Adrenal gland (tissue), 12 donors: ENCODE data around the gene KIRREL3. TPM values are rescaled to one million over a fixed set of nuclear protein-coding genes. Genes with fewer than 3 reads are reported as not detected.

ENCODE experiments used
- DNase-seq, 7 donors: peaks; one replicate each; pipeline ENCODE4 v3.0.0-alpha.2; 2019 to 2020
- H3K27ac ChIP-seq, 5 donors: fragments of 200-600 bp; sonication (generic) in 4 of 5; 1 replicate in 3 of 5; 2 replicates in 2 of 5; pipeline versions ENCODE4 v1.5.1 to v1.8.0; 2016 to 2020; ENCODE audit warnings: mild to moderate bottlenecking in 1 of 5
- H3K27me3 ChIP-seq: fragments of 200-600 bp; 2 replicates; pipeline ENCODE4 v1.8.0; 2021
- H3K36me3 ChIP-seq, 2 donors: fragments of 200-600 bp; replicated peaks in 1 of 2; 1 replicate in 1 of 2; 2 replicates in 1 of 2; pipeline versions ENCODE4 v1.5.1 to v1.8.0; 2018 to 2022
- H3K4me1 ChIP-seq, 2 donors: fragments of 200-600 bp; replicated peaks in 1 of 2; 1 replicate in 1 of 2; 2 replicates in 1 of 2; pipeline versions ENCODE4 v1.5.1 to v1.8.0; 2018 to 2021
- H3K4me3 ChIP-seq, 4 donors: fragments of 200-600 bp; sonication (generic) in 3 of 4; one replicate each; pipeline ENCODE4 v1.5.1; 2016 to 2018
- H3K9me3 ChIP-seq, 3 donors: fragments of 200-600 bp; sonication (generic) in 1 of 3; replicated peaks in 1 of 3; 1 replicate in 2 of 3; 2 replicates in 1 of 3; pipeline versions ENCODE4 v1.5.1 to v1.8.0; 2016 to 2021
- CTCF ChIP-seq, 6 experiments: fragments of 450-650 bp in 4 of 6; fragments of 200-600 bp in 2 of 6; sonication (generic) in 1 of 6; IDR thresholded peaks; 1 replicate in 5 of 6; 2 replicates in 1 of 6; pipeline versions ENCODE4 v1.5.1 to v1.8.0; 2016 to 2021; ENCODE audit warnings: antibody characterized with exemption in 6 of 6, mild to moderate bottlenecking in 2 of 6, moderate library complexity in 1 of 6
- POLR2A ChIP-seq, 2 donors: fragments of 450-650 bp; IDR thresholded peaks; one replicate each; pipeline ENCODE4 v1.6.1; 2017; ENCODE audit warnings: antibody characterized with exemption in 2 of 2, mild to moderate bottlenecking in 2 of 2, moderate library complexity in 1 of 2
- WGBS, 4 donors: extraction: QIAGEN DNeasy Blood & Tissue Kit in 2 of 4; methylation state at CpG; one replicate each; pipeline versions ENCODE4 v1.1.5 to v1.1.7; 2013 to 2017; 5-methylcytosine and 5-hydroxymethylcytosine counted together
- intact Hi-C, 2 donors: fragments of 100-400 bp; cut with DNase I; formaldehyde crosslinking; loops; one replicate each; pipeline versions ENCODE4 v1.14.1 to v1.15.0; 2022 to 2023
- polyA plus RNA-seq, 3 donors: library from polyadenylated mRNA; stranded (reverse); fragments of 200-250 nt in 2 of 3; fragments of 350-450 nt in 1 of 3; fragmentation: Illumina TruSeq in 1 of 3; extraction: RNeasy Lipid Tissue Mini Kit (QIAGEN cat#74804) in 1 of 3; gene quantifications; one replicate each; pipeline ENCODE4 v1.2.3, GENCODE V29; 2013 to 2014
- total RNA-seq, 9 donors: library from RNA; depleted of rRNA in 4 of 9; stranded (reverse); fragments of >200 nt in 4 of 9; fragments of 120-200 nt in 1 of 9; fragmentation: NEBNext Ultra II Directional in 1 of 9; extraction: Animal tissue kit (Norgen Biotek cat#: 25700) in 1 of 9; gene quantifications; one replicate each; pipeline versions ENCODE4 v1.1.0 to v1.2.4, GENCODE V29; 2013 to 2023
- donor health status: healthy with polysubstance abuse.
- donor health status: Bipolar disorder and iron deficiency.
- donor health status: DM: yes; HTN: yes; CAD: no.
- donor health status: DM: no; HTN: no; CAD: no.
- donor health status: DM: no; HTN: no; CAD: no.
- donor health status: DM: yes; HTN: yes; CAD: no.

KIRREL3 gene
- total and polyA plus RNA-seq, 12 donors, result 0.07 to 4.1 (median 0.64) TPM; not detected in 1

DNA sequence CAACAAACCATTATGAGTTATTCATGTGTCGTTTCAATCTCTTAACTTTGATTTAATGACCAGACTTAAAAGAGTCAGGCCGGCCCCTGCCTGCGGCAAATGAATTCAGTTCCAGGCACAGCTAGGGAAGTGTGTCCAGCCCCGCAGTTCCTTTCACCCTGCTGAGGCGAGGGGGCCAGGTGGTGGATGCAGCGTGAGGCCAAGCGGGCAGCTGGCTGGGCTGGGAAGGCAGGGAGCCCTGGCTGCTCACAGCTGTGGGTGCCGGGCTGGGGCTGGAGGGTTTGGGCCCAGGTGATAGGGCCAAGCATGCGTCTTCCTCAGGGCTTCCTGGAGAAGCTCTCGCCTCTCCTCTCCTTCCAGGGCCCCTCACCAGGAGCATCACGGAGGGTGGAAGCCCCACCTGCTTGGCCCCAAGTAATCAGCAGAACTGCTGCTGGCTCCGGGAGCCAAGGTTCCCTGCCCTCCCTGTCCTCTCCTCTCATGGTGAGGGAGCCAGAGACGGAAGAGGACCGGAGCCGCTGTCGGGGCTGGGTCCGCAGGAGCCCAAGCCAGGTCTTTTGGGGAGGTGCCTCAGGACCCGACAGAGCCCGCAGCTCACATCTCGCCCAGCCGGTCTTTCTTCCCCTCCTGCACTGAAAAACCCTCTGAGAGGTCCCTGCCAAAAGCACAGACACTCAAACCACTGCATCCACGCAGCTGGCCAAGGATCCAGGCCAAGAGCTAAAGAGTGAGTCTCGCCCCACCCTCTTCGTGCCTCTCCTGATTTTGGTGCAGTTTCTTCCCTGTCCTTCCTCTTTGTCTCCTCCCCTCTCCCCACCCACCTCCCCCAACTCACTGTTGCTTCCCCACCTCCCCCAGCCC is 548.1 kb downstream of the KIRREL3 start:
- H3K27me3 ChIP-seq, result no peaks in the 10 kb centered on the region
- WGBS, 4 donors, result 52 to 67% (median 59%) methylated on average over 15 to 24 of the region's 24 CpGs
- DNase-seq, result peak in 1 of 7 donors; percentile 73
- no peaks in the 10 kb centered on the region for H3K4me1 ChIP-seq
- H3K9me3 ChIP-seq, result no peaks in the 10 kb centered on the region
- intact Hi-C loops, result no loop called here
- no peak for TF ChIP-seq POLR2A (IDR thresholded peaks at IDR 0.05)
- no peak overlapping the region for H3K27ac ChIP-seq
- H3K36me3 ChIP-seq, result no peaks in the 10 kb centered on the region
- no peak overlapping the region for H3K4me3 ChIP-seq

- intact Hi-C loops, result no loop called here
- no peak for DNase-seq
- Histone ChIP-seq H3K27me3 (no peaks in the 10 kb centered on the region), H3K4me1 (no peaks in the 10 kb centered on the region), H3K36me3 (no peaks in the 10 kb centered on the region), H3K4me3 (no peak overlapping the region), H3K27ac (no peak overlapping the region), H3K9me3 (no peaks in the 10 kb centered on the region)
- 72 to 82% (median 76%) methylated on average over 15 of the region's 15 CpGs for WGBS, 4 donors
- no peak for TF ChIP-seq POLR2A (IDR thresholded peaks at IDR 0.05)
Observed at GRCh38 chr11:126451211-126451802, 549.3 kb downstream of the KIRREL3 start.

DNA sequence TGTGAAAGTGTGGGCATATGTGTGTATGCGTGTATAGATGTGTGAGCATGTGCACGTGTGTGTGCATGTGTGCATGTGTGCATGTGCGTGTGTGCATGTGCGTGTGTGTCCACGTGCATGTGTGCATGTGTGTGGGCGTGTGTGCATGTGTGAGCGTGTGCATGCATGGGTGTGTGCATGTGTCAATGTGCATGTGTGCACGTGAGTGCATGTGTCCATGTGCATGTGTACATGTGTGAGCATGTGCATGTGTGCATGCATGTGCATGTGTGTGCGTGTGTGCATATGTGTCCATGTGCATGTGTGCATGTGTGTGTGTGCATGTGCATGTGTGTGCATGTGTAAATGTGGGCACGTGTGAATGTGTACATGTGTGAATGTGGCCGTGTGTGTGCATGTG is 549.8 kb downstream of the KIRREL3 start:
- Histone ChIP-seq H3K27me3 (no peaks in the 10 kb centered on the region), H3K36me3 (no peaks in the 10 kb centered on the region), H3K9me3 (no peaks in the 10 kb centered on the region), H3K27ac (no peak overlapping the region), H3K4me3 (no peak overlapping the region), H3K4me1 (no peaks in the 10 kb centered on the region)
- whole genome bisulfite sequencing, 4 donors, result 75 to 92% (median 87%) methylated on average over 10 to 11 of the region's 11 CpGs
- no peak for TF ChIP-seq POLR2A (IDR thresholded peaks at IDR 0.05)
- no peak for TF ChIP-seq CTCF (IDR thresholded peaks at IDR 0.05)
- intact Hi-C loops, result no loop called here
- DNase-seq, result no peak

DNA sequence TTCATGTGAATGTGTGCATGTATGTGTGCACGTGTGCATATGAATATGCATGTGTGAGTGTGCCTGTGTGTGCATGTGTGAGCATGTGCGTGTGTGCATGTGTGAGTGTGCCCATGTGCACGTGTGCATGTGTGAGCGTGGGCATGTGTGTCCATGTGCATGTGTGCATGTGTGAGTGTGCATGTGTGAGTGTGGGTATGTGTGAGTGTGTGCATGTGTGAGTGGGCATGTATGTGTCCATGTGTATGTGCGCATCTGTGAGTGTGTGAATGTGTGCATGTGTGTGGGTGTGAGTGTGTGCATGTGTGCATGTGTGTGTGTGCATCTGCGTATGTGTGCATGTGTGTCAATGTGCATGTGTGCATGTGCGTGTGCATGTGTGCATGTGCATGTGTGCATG is 550.4 kb downstream of the KIRREL3 start:
- H3K9me3 ChIP-seq, result no peaks in the 10 kb centered on the region
- TF ChIP-seq CTCF (IDR thresholded peaks at IDR 0.05), result no peak
- no peak for TF ChIP-seq POLR2A (IDR thresholded peaks at IDR 0.05)
- no peaks in the 10 kb centered on the region for H3K4me1 ChIP-seq
- no peak overlapping the region for H3K4me3 ChIP-seq
- H3K36me3 ChIP-seq, result no peaks in the 10 kb centered on the region
- no peak overlapping the region for H3K27ac ChIP-seq
- H3K27me3 ChIP-seq, result no peaks in the 10 kb centered on the region
- no peak for DNase-seq
- intact Hi-C loops, result no loop called here
- 80 to 96% (median 86%) methylated on average over 6 to 7 of the region's 7 CpGs for WGBS, 4 donors

DNA sequence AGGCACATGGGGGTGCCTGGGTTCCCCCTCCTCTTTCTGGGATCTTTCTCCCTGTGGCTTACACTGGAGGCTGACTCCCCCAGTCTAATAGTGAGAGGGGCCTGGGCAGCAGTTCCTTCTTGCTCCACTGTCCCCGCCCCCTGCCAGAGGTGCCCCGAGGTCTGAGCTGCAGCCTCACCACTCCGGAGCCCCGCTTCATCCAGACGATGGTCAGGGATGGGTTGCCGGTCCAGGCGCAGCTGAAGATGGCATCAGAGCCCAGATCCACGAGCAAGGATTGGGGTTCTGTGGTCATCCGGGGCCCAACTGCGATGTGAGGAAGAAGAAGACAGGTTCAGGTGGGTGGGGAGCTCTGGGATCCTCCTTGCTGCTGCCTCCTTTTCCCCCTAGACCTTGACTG is 554.0 kb downstream of the KIRREL3 start:
- Histone ChIP-seq H3K4me3 (no peak overlapping the region), H3K27me3 (no peaks in the 10 kb centered on the region), H3K27ac (no peak overlapping the region), H3K36me3 (no peaks in the 10 kb centered on the region), H3K4me1 (no peaks in the 10 kb centered on the region), H3K9me3 (no peaks in the 10 kb centered on the region)
- no peak for DNase-seq
- no peak for TF ChIP-seq POLR2A (IDR thresholded peaks at IDR 0.05)
- intact Hi-C loops, result no loop called here
- WGBS, 4 donors, result 67 to 86% (median 82%) methylated on average over 3 to 10 of the region's 10 CpGs
